Right lobe of liver (tissue), 6 donors: Measurements from ENCODE around the gene RAD1. TPM values are rescaled to one million over a fixed set of nuclear protein-coding genes. Genes with fewer than 3 reads are reported as not detected.

Experiments used
- ATAC-seq, 4 donors: fragments of 200-7000 bp; cut with Tn5 transposase; one replicate each; pipeline ENCODE4 v1.9.1; 2020; ENCODE audit warnings: mild to moderate bottlenecking in 4 of 4, moderate library complexity in 4 of 4
- DNase-seq, 3 donors: peaks; one replicate each; pipeline ENCODE4 v3.0.0-alpha.2; 2020
- H3K27ac ChIP-seq, 3 donors: fragments of 200-600 bp; one replicate each; pipeline ENCODE4 v1.8.0; 2022
- H3K27me3 ChIP-seq, 2 donors: fragments of 200-600 bp; one replicate each; pipeline ENCODE4 v1.8.0; 2022
- H3K36me3 ChIP-seq, 4 donors: fragments of 200-600 bp; sonication (generic) in 1 of 4; one replicate each; pipeline versions ENCODE4 v1.5.1 to v1.8.0; 2017 to 2022; ENCODE audit warnings: control low read depth in 1 of 4
- H3K4me1 ChIP-seq, 4 donors: fragments of 200-600 bp; sonication (generic) in 1 of 4; one replicate each; pipeline versions ENCODE4 v1.5.1 to v1.8.0; 2017 to 2022; ENCODE audit warnings: control low read depth in 1 of 4
- H3K4me3 ChIP-seq, 3 donors: fragments of 200-600 bp; one replicate each; pipeline ENCODE4 v1.8.0; 2022
- H3K9me3 ChIP-seq, 4 donors: fragments of 200-600 bp; sonication (generic) in 1 of 4; one replicate each; pipeline versions ENCODE4 v1.5.1 to v1.8.0; 2017 to 2022; ENCODE audit warnings: control low read depth in 1 of 4
- CTCF ChIP-seq, 4 donors: fragments of 200-600 bp in 3 of 4; fragments of 450-650 bp in 1 of 4; IDR thresholded peaks; one replicate each; pipeline versions ENCODE4 v1.5.1 to v1.8.0; 2016 to 2022; ENCODE audit warnings: antibody characterized with exemption in 4 of 4, mild to moderate bottlenecking in 2 of 4
- POLR2A ChIP-seq: fragments of 450-650 bp; IDR thresholded peaks from one replicate; pipeline ENCODE4 v1.6.1; 2017; ENCODE audit warnings: antibody characterized with exemption, mild to moderate bottlenecking
- WGBS: methylation state at CpG from one replicate; pipeline ENCODE4 v1.1.6; 2018; ENCODE audit warnings: low coverage, low lambda C conversion rate; ENCODE audit not compliant: insufficient coverage; ENCODE audit errors: missing lambda C conversion rate; 5-methylcytosine and 5-hydroxymethylcytosine counted together
- intact Hi-C, 2 donors: fragments of 100-400 bp; cut with DNase I; formaldehyde crosslinking; loops; one replicate each; pipeline versions ENCODE4 v1.11.2 to v1.14.1; 2022
- total RNA-seq, 6 experiments: library from RNA; depleted of rRNA in 2 of 6; stranded (reverse); fragments of >200 nt in 2 of 6; fragmentation: NEBNext Ultra II Directional in 3 of 6; extraction: Animal tissue kit (Norgen Biotek cat#: 25700) in 3 of 6; gene quantifications; one replicate each; pipeline versions ENCODE4 v1.1.0 to v1.2.4, GENCODE V29; 2016 to 2023
- donor health status: DM: no; HTN: yes; CAD: no.
- donor health status: DM: no; HTN: no; CAD: no.
- donor health status: DM: no; HTN: no; CAD: no.
- donor health status: DM: no; HTN: yes; CAD: no.
- donor health status: DM: no; HTN: yes; CAD: no.

The RAD1 gene
- total RNA-seq, 6 experiments from 2014 or later = 4.7 to 9.0 (median 6.2) TPM

GRCh38 chr5:34889394-34889793, 25.9 kb downstream of the RAD1 start:
- no CpG with 5 or more reads among the region's 1 CpG for WGBS
- intact Hi-C loops = no loop called here
- Histone ChIP-seq H3K36me3 (no peaks in the 10 kb centered on the region), H3K27ac (no peak overlapping the region), H3K27me3 (no peaks in the 10 kb centered on the region), H3K4me1 (no peaks in the 10 kb centered on the region), H3K9me3 (no peaks in the 10 kb centered on the region), H3K4me3 (no peak overlapping the region)
- DNase-seq = no peak
- no peak for ATAC-seq
- TF ChIP-seq POLR2A (no peak), CTCF (IDR thresholded peaks at IDR 0.05) (no peak)

GRCh38 chr5:34886392-34887119, 28.7 kb downstream of the RAD1 start:
- no peak for TF ChIP-seq CTCF (IDR thresholded peaks at IDR 0.05)
- TF ChIP-seq POLR2A = no peak
- no peaks in the 10 kb centered on the region for H3K27me3 ChIP-seq
- no peak for ATAC-seq
- H3K27ac ChIP-seq = no peak overlapping the region
- H3K4me1 ChIP-seq = no peaks in the 10 kb centered on the region
- WGBS = 87% methylated on average over 2 of the region's 3 CpGs
- H3K4me3 ChIP-seq = no peak overlapping the region
- no peak for DNase-seq
- H3K36me3 ChIP-seq = no peaks in the 10 kb centered on the region
- H3K9me3 ChIP-seq = no peaks in the 10 kb centered on the region
- intact Hi-C loops = no loop called here

GRCh38 chr5:34881246-34881645, 34.1 kb downstream of the RAD1 start:
- Histone ChIP-seq H3K36me3 (no peaks in the 10 kb centered on the region), H3K4me1 (no peaks in the 10 kb centered on the region), H3K9me3 (no peaks in the 10 kb centered on the region), H3K27me3 (no peaks in the 10 kb centered on the region), H3K4me3 (no peak overlapping the region), H3K27ac (no peak overlapping the region)
- ATAC-seq (no peak), DNase-seq (no peak)
- TF ChIP-seq POLR2A (no peak), CTCF (IDR thresholded peaks at IDR 0.05) (no peak)
- intact Hi-C loops = no loop called here

DNA sequence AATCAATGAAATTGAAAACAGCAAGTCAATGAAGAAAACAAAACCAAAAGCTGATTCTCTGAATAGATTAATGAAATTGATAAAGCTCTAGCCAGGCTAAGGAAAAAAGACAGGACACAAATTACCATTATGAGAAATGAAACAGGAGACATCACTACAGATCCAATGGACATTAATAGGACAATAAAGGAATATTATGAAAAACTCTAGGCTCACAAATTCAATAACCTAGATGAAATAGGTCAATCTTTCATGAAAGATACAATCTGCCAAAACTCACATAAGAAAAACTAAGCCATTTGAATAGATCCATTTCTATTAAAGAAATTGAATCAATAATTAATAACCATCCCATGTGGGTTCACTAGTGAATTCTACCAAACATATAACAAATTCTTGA, 39.0 kb downstream of the RAD1 start:
- Histone ChIP-seq H3K9me3 (no peaks in the 10 kb centered on the region), H3K27me3 (no peaks in the 10 kb centered on the region), H3K36me3 (no peaks in the 10 kb centered on the region), H3K4me1 (no peaks in the 10 kb centered on the region), H3K27ac (no peak overlapping the region), H3K4me3 (no peak overlapping the region)
- intact Hi-C loops = no loop called here
- TF ChIP-seq POLR2A (no peak), CTCF (IDR thresholded peaks at IDR 0.05) (no peak)
- DNase-seq (no peak), ATAC-seq (no peak)

DNA sequence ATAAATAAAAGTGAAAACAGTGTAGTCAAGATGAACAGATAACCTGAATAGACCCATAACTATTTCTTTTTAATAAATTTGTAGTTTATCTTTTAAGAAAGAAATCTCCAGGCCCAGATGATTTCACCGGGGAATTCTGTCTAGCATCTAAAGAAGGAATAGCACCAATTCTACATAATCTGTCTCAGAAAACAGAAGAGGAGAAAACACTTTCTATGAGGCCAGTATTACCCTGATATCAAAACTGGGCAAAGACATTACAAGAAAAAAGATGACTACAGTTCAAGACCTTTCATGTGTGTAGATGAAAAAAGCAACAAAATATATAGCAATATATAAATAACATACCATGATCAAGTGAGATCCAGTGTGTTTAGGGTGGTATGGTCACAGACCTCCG, 44.9 kb downstream of the RAD1 start:
- intact Hi-C loops = no loop called here
- H3K4me1 ChIP-seq = peaks cover 0 to 8% (median 0%) of the 10 kb centered on the region in 4 donors
- TF ChIP-seq CTCF (IDR thresholded peaks at IDR 0.05) = no peak
- no peak for TF ChIP-seq POLR2A
- no peaks in the 10 kb centered on the region for H3K36me3 ChIP-seq
- no peaks in the 10 kb centered on the region for H3K27me3 ChIP-seq
- no peak for ATAC-seq
- H3K9me3 ChIP-seq = no peaks in the 10 kb centered on the region
- no peak overlapping the region for H3K27ac ChIP-seq
- H3K4me3 ChIP-seq = no peak overlapping the region
- no peak for DNase-seq
- WGBS = 77% methylated on average over 2 of the region's 2 CpGs
